ENCODE data around the gene CARMIL3.

- TF ChIP-seq CTCF (conservative IDR thresholded peaks at IDR 0.05; ENCODE audit: low read length) (no peak), EZH2phosphoT487 (IDR thresholded peaks at IDR 0.05; ENCODE audit: borderline replicate concordance, low read depth, low read length) (no peak)
These were observed 11.5 kb downstream of the CARMIL3 start for GRCh38 chr14:24063263-24063836.

All from OCI-LY7 (cell line).